Activated T-cell treated with anti-CD3 and anti-CD28 coated beads for 1 hour (primary cell): ENCODE data around the gene OXCT1.

Experiments
- DNase-seq: peaks from one replicate; pipeline ENCODE4 v3.0.0-alpha.2; 2020; ENCODE audit warnings: low read depth

Gene OXCT1

DNA sequence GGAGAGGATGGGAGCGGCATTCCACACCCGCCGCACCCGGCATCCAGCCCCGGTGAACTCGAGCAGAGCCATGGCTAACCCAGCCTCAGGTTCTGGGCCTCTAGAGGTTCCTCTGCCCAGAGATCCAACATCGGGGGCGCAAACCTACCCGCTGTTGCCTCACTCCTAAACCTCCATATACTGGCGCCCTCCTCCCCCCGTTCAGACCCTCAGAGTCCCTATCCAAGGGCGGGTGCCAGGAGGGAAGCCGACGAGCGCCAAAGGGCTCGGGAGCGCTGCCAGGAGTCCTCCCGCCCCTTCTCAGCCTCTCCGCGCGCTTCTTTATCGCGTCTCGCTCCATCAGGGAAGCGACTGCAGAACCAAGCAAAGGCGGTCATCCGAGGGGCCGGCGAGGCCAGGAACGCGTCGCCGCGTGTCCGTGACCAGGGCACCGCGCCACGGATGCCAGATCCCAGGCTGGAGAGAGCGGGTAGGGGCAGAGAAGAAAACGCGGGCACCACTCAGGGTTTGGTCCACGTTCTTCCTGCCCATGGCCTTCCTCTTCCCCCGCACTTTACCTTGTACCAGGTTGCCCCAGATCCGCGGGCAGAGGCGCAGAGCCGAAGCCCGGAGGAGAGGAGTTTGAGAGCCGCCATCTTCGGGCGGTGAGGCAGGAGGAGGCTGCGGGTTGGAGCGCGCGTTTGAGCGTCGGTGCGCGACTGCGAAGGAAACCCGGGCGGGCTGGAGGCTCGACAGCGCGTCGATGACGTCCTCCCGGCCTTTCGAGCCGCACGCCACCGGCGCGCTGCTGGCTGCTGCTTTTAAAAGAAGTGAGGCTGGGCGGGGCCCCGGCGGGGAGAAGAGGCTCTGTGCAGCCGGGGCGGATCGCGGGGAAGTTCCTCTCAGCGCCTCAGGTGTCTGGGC is at the start of gene OXCT1:
Gene OXCT1, minus strand, starts transcription at position 702 of the 903 bp plus-strand sequence. Its CDS starts 67 bp downstream, at position 635.
- DNase-seq: peak; percentile 91

GRCh38 chr5:41918105-41918504 is 47.9 kb upstream of the OXCT1 start:
- no peak for DNase-seq

DNA sequence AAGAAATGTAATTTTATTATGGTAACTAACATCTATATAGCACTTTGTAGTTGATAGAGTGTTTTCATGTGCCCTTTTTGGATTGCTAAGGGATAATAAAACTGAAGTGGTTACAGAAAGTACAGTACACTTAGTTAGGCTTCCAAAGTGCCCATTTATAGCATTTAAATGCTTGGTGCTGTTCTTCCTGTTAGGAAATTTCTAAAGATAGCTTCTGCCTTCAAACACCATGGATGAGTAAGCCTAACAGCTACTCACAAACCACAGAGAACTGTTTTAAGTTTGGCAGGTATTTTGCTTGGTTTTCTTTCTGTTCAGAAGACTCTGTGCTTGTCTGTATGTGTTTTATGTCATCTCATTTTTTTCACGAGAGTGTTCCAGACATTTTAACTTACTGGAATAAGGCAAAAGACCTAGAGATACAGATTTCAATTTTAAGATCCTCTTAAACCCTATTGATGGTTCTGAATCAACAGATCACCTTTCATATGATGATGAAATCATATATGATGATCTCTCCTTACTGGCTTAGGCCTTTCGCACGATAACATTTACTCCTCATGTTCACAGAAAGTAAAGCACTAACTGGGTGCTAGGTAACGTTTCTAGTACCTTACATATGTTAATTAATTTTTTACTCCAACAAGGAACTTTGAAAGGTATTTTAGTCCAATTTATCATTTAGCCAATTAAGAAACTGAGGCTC is 38.3 kb upstream of the OXCT1 start:
- no peak for DNase-seq

- no peak for DNase-seq
Observed at GRCh38 chr5:41906151-41906550, 35.9 kb upstream of the OXCT1 start.

DNA sequence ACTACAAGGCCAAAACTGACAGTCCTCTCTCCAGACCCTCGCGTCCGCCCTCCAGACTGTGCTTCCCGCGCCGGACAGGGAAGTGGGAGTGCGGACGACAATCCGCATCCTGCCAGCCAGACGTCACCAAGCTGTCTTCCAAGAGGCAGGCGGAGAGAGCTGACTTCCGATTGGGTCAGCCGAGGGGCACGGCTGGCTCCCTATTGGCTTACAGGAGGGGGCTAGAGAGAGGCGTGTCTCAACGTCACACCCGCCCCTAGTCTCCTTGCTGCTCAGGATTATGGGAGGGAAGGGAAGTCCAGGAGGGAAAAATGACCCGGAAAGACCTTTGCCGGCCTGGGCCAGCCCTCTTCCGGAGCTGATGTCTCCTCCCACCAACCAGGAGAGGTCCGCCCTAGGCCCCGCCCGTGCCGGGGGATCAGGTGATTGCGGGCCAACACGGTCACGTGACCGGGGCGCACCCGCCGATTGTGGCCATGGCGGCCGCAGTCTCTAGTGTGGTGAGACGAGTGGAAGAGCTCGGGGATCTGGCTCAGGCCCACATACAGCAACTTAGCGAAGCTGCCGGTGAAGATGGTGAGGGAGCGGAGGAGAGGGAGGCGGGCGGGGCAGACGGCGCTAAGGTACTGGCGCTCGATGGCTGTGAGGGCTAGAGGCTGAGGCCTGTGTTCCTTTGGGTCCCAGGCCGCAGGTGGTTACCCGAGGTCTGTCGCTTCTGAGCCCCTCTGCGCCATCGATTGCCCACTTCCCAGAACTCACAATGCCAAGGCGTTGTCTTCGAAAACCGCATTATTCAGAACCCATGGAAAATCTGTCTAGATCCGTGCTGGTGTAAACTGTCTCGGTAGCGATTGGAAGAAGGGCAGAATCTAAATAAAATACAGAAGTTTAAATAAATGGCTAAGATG is 33.9 kb upstream of the OXCT1 start, which contains the start of gene RIMOC1:
Gene RIMOC1, plus strand, starts transcription at position 453 of the 908 bp plus-strand sequence. Its CDS starts 24 bp downstream, at position 477.
- peak; percentile 96 for DNase-seq

- DNase-seq: no peak
Observed at GRCh38 chr5:41903382-41903891, 33.2 kb upstream of the OXCT1 start.

GRCh38 chr5:41896230-41896629 is 26.0 kb upstream of the OXCT1 start:
- DNase-seq: no peak

- no peak for DNase-seq
Observed at GRCh38 chr5:41893074-41893851, 23.0 kb upstream of the OXCT1 start.

- no peak for DNase-seq
Observed at GRCh38 chr5:41892031-41892430, 21.8 kb upstream of the OXCT1 start.

GRCh38 chr5:41891066-41891707 is 21.0 kb upstream of the OXCT1 start:
- no peak for DNase-seq

DNA sequence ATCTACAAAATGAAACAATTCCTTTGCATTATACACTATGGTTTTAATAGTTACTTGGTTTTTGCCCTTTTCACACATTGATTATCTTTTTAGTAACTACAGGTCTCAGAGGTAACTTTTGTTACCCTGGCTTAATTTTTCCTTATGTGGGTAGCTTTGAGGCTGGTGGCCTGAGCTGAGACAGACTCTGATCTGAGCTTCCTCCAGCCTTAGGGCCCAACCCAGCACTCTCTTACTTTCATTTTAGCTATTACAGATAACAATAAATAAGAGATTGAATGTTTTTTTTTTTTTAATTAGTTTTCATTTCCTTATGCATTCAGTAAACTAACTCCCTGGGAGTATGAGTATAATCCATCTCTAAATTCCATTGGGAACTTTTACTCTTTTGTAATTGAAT is 15.1 kb upstream of the OXCT1 start:
- DNase-seq: no peak

DNA sequence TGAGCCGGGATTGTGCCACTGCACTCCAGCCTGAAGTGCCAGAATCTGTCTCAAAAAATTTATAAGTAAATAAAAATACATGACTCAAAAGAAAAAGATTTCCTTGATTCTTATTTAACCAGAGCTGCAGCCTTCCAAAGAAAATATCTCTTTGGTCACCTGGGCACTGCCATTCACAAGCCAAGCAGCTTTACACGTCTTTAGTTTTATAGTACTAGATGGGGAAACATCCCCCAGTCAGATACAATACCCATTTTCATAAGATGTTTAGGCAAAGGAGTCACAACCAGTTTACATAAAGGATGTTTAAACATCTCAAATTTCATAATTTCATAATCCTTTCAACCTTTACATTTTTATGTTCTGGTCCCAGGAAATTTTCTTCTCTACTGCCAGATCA is 13.7 kb upstream of the OXCT1 start:
- DNase-seq: no peak

DNA sequence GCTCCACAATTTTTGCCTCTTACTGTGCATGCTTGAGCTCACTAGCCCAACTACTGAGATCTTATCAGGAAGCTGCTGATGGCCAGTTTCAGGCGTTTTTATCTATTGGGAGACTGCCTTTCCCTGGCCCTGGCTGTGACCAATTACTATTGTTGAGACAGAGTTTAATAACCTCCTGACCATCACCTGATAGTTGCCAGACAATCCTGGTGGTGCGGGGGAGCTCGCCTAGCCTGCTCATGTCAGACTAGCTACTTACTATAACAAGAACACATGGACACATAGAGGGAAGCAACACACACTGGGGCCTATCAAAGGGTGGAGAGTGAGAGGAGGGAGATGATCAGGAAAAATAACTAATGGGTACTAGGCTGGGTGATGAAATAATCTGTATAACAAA is 13.0 kb upstream of the OXCT1 start:
- no peak for DNase-seq

DNA sequence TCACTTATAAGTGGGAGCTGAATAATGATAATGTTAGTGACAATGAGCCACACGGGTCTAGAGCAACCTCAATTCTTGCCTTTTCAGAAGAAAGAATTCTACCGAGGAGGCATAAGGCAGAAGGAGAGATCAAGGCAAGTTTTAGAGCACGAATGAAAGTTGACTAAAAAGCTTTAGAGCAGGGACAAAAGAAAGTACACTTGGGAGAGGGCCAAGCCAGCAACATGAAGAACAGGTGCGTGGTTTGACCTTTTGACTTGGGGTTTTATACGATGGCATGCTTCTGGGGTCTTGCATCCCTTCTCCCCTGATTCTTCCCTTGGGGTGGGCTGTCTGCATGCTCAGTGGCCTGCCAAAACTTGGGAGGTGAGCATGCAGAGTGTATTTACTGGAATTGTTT is 12.5 kb upstream of the OXCT1 start:
- no peak for DNase-seq

DNA sequence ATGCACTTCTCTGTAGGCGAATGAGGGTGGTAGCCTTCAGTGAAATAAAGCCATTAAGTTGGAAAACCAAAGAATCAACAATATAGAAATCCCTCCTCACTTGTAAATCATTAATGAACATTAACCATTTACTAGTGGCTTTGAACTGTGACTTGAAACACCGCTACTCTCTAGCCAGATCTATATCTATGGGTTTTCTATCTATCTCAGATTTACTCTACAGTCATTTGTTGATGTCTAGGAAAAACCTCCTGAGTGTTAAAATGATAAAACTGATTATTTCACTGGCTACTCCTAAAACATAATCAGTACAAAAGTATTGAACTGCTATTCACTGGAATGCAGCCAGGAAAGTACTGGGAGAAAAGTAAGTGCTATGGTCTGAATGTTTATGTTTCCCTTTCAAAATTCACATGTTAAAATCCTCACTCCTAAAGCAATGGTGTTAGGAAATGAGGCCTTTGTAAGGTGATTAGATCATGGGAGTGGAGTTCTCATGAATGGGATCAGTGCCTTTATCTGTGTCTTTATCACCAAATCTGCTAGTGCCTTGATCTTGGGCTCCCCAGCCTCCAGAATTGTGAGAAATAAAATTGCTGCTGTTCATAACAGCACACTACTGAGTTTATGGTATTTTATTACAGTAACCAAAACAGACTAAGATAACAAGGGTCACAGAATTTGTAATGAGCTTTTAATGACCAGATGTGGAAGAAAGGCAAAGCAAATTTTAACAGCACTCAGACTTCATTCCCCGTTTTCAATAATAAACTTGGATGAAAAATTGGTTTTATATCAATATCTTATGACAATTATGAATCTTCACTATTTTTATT is 8.6 kb upstream of the OXCT1 start:
- DNase-seq: no peak

GRCh38 chr5:41878173-41878572 is 7.9 kb upstream of the OXCT1 start:
- no peak for DNase-seq

DNA sequence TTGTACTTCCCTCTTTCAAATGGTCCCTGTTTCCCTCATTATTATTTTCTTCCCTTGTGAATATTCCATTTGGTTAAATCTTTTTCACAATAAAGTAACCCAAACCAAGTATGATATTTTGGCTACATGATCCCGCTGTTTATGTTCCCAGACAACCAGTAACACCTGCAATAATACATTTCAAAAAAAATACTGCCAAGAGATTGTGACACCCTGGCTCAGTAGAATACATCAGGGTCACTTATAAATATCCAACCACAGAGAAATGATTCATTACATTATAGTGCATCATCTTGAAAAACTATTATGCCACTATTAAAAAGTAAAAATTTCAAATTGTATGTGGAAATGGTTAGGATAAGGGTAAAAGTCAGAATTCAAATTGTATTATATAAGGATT is 7.2 kb upstream of the OXCT1 start:
- no peak for DNase-seq

DNA sequence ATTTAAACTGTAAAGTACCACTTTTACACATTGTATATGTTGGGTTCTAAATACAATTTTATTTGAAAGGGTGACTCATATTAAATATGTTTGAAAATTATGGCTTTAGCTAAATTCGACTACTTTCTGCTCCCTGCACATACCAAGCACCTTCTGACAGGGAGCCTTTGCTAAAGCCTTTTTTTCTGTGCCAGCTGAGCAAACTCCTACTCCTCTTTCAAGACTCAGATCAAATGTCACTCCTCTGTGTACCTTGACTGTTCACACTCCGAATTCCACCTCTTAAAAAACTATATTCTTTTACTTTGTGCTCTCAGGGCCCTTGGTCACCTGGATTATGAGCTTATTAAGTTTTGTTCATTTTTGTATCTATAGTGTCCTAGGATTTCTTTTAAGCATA is 6.5 kb upstream of the OXCT1 start:
- no peak for DNase-seq

DNA sequence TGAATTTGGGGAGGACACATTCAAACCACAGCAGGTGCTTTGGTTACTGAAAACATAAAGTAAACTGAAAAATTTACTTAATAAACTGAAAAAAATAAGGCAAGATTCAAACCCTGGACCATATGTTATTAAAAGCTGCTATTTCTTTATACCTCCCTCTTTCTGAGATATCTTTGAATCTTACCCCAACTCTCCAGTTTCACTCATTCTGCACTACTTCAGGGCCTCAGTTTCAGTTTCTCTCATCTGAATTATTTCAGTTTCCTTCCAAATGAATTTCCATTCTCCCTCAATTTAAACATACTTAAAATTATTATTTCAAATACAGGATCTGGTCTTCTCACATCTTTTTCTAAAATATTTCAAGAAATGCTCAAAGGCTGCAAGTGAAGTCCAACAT is 4.9 kb upstream of the OXCT1 start:
- no peak for DNase-seq
